ENCODE results near the gene KCNQ5.

- TF ChIP-seq EZH2 (IDR thresholded peaks at IDR 0.05) (no peak), POLR2AphosphoS5 (IDR thresholded peaks at IDR 0.05; ENCODE audit: borderline replicate concordance, low read depth, low read length) (no peak)
These were observed 300.5 kb downstream of the KCNQ5 start for GRCh38 chr6:72922401-72922800.
